Ovary (tissue), 9 donors: ENCODE data around the gene GRIK4. TPM values are rescaled to one million over a fixed set of nuclear protein-coding genes. Genes with fewer than 3 reads are reported as not detected.

Experiments used
- DNase-seq, 5 donors: peaks; one replicate each; pipeline ENCODE4 v3.0.0-alpha.2; 2019 to 2020
- H3K27ac ChIP-seq, 2 donors: fragments of 200-600 bp; one replicate each; pipeline versions ENCODE4 v1.5.1 to v1.8.0; 2019 to 2022
- H3K27me3 ChIP-seq: fragments of 200-600 bp; one replicate; pipeline ENCODE4 v1.8.0; 2022
- H3K36me3 ChIP-seq: fragments of 200-600 bp; sonication (generic); one replicate; pipeline ENCODE4 v1.5.1; 2019
- H3K4me1 ChIP-seq: one replicate; pipeline ENCODE4 v1.8.1; 2013; ENCODE audit warnings: mild to moderate bottlenecking, moderate library complexity; ENCODE audit not compliant: insufficient read depth
- H3K4me3 ChIP-seq: fragments of 200-600 bp; sonication (generic); one replicate; pipeline ENCODE4 v1.5.1; 2017
- H3K9me3 ChIP-seq, 2 donors: fragments of 200-600 bp in 1 of 2; sonication (generic) in 1 of 2; one replicate each; pipeline versions ENCODE4 v1.5.1 to v1.8.1; 2013 to 2019; ENCODE audit warnings: mild to moderate bottlenecking in 1 of 2, moderate library complexity in 1 of 2
- EP300 ChIP-seq: sonication (generic); formaldehyde crosslinking; IDR thresholded peaks from one replicate; pipeline ENCODE4 v1.6.1; 2017; ENCODE audit warnings: antibody characterized with exemption
- POLR2A ChIP-seq: fragments of 450-650 bp; IDR thresholded peaks from one replicate; pipeline ENCODE4 v1.6.1; 2017; ENCODE audit warnings: antibody characterized with exemption, mild to moderate bottlenecking, moderate library complexity
- WGBS, 3 donors: extraction: QIAGEN DNeasy Blood & Tissue Kit in 1 of 3; methylation state at CpG; one replicate each; pipeline versions ENCODE4 v1.1.5 to v1.1.7; 2013 to 2017; 5-methylcytosine and 5-hydroxymethylcytosine counted together
- intact Hi-C, 4 donors: fragments of 100-400 bp; cut with DNase I; formaldehyde crosslinking; loops; one replicate each; pipeline versions ENCODE4 v1.11.0 to v1.15.1; 2022 to 2023
- polyA plus RNA-seq, 2 donors: library from polyadenylated mRNA; stranded (reverse); fragments of 200-250 nt in 1 of 2; fragments of 350-450 nt in 1 of 2; fragmentation: Illumina TruSeq in 1 of 2; extraction: RNeasy Lipid Tissue Mini Kit (QIAGEN cat#74804) in 1 of 2; gene quantifications; one replicate each; pipeline ENCODE4 v1.2.3, GENCODE V29; 2013 to 2014
- total RNA-seq, 7 donors: library from RNA; depleted of rRNA in 2 of 7; stranded (reverse); fragments of >200 nt in 2 of 7; fragmentation: NEBNext Ultra II Directional in 3 of 7; extraction: Animal tissue kit (Norgen Biotek cat#: 25700) in 3 of 7; gene quantifications; one replicate each; pipeline versions ENCODE4 v1.1.0 to v1.2.4, GENCODE V29; 2016 to 2023
- TF ChIP-seq, protein P1 (sequence below), 3 donors: fragments of 450-650 bp in 2 of 3; fragments of 200-600 bp in 1 of 3; IDR thresholded peaks; one replicate each; pipeline versions ENCODE4 v1.5.1 to v1.8.0; 2016 to 2022; ENCODE audit warnings: antibody characterized with exemption in 3 of 3, mild to moderate bottlenecking in 1 of 3
- donor health status: DM: no; HTN: no; CAD: no; lungs with moderate emphysema.
- donor health status: DM: no; HTN: no; CAD: no.
- donor health status: Bipolar disorder and iron deficiency.
- donor health status: DM: yes; HTN: yes; CAD: no.
- donor health status: DM: no; HTN: no; CAD: no.
- donor health status: DM: yes; HTN: yes; CAD: no.

GRIK4 gene
- total and polyA plus RNA-seq, 9 donors, result 1.3 to 13.4 (median 2.3) TPM

DNA sequence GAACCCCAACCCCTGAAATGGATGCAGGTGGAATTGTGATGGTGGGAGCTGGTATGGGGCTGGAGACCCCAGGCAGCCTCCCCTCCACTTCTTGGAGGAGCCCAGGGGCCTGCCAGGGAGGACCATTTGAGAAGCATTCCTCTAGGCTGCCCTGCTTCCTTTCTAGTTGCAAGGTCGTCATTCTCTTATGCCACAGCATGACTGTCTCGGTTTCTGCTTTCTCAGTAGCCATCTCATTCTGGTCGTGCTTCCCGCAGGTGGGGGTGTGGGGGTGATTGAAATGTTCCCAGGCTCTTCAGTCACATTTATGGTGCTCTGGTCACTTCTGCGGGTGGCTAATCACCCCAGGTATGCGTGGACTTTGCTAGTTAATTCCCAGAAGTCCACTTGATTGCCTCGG, 288.7 kb downstream of the GRIK4 start:
- Histone ChIP-seq H3K9me3 (no peaks in the 10 kb centered on the region), H3K36me3 (no peaks in the 10 kb centered on the region), H3K27me3 (no peaks in the 10 kb centered on the region), H3K27ac (no peak overlapping the region), H3K4me1 (no peaks in the 10 kb centered on the region), H3K4me3 (no peak overlapping the region)
- WGBS, 3 donors, result 75 to 80% (median 76%) methylated on average over 7 of the region's 7 CpGs
- intact Hi-C loops, result loop anchor here in 2 of 4 donors (2.0 to 10.0 kb wide), 3 partner anchors 113 to 289 kb away; partner anchors contain the start of gene GRIK4 (in 2 of the 2)
- DNase-seq, result no peak
- TF ChIP-seq, protein P1, sequence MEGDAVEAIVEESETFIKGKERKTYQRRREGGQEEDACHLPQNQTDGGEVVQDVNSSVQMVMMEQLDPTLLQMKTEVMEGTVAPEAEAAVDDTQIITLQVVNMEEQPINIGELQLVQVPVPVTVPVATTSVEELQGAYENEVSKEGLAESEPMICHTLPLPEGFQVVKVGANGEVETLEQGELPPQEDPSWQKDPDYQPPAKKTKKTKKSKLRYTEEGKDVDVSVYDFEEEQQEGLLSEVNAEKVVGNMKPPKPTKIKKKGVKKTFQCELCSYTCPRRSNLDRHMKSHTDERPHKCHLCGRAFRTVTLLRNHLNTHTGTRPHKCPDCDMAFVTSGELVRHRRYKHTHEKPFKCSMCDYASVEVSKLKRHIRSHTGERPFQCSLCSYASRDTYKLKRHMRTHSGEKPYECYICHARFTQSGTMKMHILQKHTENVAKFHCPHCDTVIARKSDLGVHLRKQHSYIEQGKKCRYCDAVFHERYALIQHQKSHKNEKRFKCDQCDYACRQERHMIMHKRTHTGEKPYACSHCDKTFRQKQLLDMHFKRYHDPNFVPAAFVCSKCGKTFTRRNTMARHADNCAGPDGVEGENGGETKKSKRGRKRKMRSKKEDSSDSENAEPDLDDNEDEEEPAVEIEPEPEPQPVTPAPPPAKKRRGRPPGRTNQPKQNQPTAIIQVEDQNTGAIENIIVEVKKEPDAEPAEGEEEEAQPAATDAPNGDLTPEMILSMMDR (IDR thresholded peaks at IDR 0.05), result no peak
- no peak for TF ChIP-seq POLR2A

DNA sequence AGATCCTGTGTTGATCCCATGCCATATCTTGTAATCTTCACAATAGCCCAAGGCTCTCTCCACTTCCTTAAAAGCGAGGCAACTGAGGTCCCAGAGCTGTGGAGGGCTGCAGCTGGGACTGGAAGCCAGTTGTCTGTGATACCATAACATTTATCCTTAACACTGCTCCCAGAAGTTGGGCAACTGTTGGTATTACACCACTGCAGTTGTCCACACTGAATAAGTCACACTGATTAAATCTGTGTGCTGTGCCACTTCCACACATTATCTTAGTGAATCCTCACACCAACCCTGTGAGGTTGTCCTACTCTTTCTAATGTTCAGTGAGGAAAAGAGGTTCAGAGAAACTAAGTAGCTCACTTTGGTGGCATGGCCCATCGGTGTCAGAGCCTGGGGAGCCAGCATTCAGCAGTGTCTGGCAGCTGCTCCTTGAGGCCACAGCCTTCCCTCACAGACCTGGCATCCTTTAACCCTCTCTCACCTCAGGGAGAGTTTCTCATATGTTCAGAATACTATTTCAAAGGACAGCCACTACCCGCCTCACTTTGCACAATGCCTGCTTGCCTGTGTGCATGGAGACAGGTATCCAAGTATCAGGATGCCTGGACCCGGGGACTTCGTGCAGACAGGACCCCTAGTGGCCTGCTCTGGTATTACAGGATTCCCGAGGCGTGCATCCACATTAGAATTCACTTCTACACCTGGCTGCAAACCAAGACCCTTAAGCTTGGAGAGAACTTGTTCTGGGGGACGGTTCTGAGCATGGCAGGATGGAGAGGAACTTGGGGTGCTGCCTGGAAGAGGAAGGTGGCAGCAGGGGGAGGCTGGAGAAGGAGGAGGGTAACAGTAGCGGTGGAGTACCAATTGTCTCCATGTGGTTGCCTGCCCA, 290.5 kb downstream of the GRIK4 start:
- intact Hi-C loops, result loop anchor here in 2 of 4 donors (2.0 to 10.0 kb wide), 3 partner anchors 115 to 291 kb away; partner anchors contain the start of gene GRIK4 (in 2 of the 2)
- Histone ChIP-seq H3K36me3 (no peaks in the 10 kb centered on the region), H3K27ac (no peak overlapping the region), H3K9me3 (no peaks in the 10 kb centered on the region), H3K27me3 (no peaks in the 10 kb centered on the region), H3K4me3 (no peak overlapping the region), H3K4me1 (no peaks in the 10 kb centered on the region)
- 32 to 36% (median 34%) methylated on average over 9 of the region's 9 CpGs for WGBS, 3 donors
- TF ChIP-seq, protein P1 (IDR thresholded peaks at IDR 0.05), result peak; percentile 68 to 80 (median 74)
- no peak for TF ChIP-seq EP300
- peak; percentile 60 to 80 (median 76) for DNase-seq

DNA sequence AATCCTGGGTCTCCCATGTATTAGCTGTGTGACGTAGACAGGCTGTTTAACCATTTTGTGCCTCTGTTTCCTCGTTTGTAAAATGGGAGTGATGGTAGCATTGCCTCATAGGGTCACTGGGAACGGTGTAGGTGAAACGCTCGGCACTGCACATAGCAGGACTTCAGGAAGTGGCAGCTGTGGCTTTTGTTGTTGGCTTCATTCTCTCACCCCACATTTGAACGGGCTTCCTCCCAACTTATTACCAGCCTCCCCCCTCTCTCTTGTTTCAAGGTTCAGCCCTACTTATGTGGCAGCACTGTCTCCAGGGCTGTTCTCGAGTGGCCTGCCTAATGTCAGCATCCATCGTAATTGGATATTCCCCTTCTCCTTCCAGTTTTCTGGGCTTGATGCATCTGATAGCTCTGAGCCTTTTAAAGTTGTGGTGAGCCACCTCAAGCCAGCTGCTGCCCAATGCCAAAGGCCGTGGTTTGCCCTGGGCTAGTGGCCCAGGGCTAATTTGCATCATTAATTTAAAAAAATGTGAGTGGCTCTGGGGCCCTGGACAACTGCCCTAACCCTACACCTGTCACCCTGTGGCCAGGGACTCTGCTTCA, 294.5 kb downstream of the GRIK4 start:
- no peaks in the 10 kb centered on the region for H3K36me3 ChIP-seq
- no peak overlapping the region for H3K27ac ChIP-seq
- no peak for DNase-seq
- H3K27me3 ChIP-seq, result no peaks in the 10 kb centered on the region
- no peaks in the 10 kb centered on the region for H3K4me1 ChIP-seq
- intact Hi-C loops, result loop anchor here in 1 of 4 donors (10.0 kb wide), 1 partner anchor 291 kb away; the partner anchor contains the start of gene GRIK4
- no peaks in the 10 kb centered on the region for H3K9me3 ChIP-seq
- TF ChIP-seq POLR2A (no peak), EP300 (no peak)
- TF ChIP-seq, protein P1 (IDR thresholded peaks at IDR 0.05), result no peak
- H3K4me3 ChIP-seq, result no peak overlapping the region
- 80 to 90% (median 84%) methylated on average over 9 of the region's 9 CpGs for WGBS, 3 donors

DNA sequence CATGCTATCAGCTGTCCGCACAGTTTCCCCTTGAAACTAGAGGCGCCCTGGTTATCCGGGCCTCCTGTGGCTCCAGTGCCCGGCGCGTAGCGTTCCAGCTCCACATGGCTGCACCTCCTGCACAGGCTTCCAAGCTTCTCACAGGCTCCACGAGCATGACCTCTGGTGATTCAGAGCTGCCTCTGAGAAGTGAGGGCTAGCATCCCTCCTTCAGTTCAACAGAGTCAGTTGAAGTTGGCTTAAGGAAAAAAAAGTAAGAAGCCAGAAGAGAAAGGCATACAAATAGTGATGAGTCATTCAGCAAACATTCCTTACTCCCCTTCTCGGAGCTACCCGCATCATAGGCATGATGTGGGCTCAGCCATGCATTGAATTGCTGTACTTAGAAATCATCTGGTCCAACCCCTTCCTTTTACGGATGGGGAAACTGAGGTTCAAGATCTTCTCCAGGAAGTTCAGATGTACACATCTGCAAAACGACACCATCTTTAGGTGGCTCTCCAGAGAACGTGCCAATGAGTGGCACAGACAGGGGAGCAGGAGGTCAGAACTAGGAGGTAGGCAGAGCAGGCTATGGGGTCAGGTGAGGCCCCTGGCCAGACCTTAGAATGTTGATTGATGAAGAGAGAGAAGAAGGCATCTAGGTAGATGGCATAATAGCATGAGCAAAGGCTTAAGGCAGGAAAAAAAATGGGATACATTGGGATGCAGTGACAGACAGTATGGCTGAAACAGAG, 296.0 kb downstream of the GRIK4 start:
- no peak overlapping the region for H3K4me3 ChIP-seq
- no peaks in the 10 kb centered on the region for H3K36me3 ChIP-seq
- peaks cover 1% of the 10 kb centered on the region for H3K4me1 ChIP-seq
- no peak overlapping the region for H3K27ac ChIP-seq
- H3K9me3 ChIP-seq, result no peaks in the 10 kb centered on the region
- no peak for DNase-seq
- intact Hi-C loops, result loop anchor here in 1 of 4 donors (10.0 kb wide), 1 partner anchor 293 kb away; the partner anchor contains the start of gene GRIK4
- no peak for TF ChIP-seq EP300
- TF ChIP-seq, protein P1 (IDR thresholded peaks at IDR 0.05), result no peak
- TF ChIP-seq POLR2A, result no peak
- H3K27me3 ChIP-seq, result no peaks in the 10 kb centered on the region
- 48 to 54% (median 49%) methylated on average over 13 of the region's 13 CpGs for WGBS, 3 donors
